NCI-H1417 treated with DMSO at 0.1 percent for 48 hours (cell line): ENCODE measurements around the gene GSS.

Source experiments
- DNase-seq: peaks from one replicate; lab custom pipeline; 2025; lab: John Stamatoyannopoulos, UW

Gene GSS

GRCh38 chr20:34978092-34978744 is 22.6 kb upstream of the GSS start:
- no peak for DNase-seq

DNA sequence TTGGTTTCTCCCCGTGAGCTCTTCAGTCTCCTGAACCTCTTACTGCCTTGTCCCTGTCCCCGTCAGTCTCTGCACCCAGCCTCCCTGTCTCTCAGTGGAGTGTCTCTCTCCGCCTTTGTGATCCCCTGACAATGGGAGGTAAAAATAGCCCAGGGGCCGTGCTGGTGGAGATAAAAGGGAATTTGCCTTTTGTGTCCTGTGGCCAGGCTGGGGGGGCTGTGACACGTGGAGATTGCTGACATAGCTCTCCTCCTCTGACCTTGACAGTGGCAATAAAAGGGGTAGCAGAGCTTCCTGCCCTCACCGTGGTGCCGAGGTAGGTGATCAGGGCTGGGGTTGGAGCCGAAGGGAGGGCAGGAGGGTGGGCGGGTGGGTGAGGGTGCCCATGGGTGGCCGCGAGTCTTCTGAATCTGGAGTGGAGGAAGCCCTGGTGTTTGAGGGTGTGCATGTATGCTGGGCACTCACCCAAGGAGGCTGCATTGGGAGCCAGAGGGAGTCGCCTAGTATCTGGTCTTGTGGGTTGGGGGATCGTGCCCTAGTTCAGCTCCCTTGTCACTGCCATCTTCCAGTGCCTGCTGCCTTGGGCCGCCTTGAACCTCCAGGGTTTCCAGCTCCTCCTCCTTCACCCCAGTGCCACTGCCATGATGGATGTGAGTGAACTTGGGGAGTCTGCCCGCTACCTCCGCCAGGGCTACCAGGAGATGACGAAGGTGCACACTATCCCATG is 21.9 kb upstream of the GSS start:
- DNase-seq = no peak

DNA sequence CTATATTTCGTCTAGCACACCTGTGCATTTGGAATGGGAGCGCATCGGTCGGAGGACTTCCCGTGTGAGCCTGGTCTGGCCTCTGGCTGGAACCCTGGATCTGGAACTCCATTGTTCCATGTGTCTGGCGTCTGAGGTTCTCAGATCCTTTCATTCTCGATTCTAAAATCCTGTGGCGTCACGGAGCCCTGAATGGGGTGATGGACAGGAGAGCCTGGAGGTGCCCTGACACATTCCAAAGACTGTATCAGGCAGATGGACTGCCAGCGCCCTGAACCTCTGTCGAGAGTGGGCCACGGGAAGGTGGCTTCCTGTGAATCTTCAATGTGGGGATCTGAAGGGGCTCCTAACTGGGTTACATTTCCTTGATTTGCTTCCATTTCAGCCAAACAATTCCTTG is 20.7 kb upstream of the GSS start:
- DNase-seq = no peak

DNA sequence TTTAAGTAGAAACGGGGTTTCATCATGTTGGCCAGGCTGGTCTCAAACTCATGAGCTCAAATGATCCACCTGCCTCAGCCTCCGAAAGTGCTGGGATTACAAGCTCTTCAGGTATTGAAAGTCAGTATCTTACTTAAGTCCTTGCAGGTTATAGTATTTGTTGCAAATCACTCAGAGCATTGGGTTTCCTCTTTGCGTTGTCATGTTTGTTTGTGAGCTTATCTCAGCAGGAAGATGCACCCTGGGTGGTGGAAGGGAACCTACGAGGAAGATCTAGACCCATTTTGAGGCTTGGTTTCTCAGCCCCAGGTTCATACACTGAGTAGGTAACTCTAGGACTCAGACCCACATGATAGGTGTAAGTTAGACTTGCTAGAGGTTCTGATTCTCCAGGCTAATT is 18.6 kb upstream of the GSS start:
- DNase-seq = no peak

DNA sequence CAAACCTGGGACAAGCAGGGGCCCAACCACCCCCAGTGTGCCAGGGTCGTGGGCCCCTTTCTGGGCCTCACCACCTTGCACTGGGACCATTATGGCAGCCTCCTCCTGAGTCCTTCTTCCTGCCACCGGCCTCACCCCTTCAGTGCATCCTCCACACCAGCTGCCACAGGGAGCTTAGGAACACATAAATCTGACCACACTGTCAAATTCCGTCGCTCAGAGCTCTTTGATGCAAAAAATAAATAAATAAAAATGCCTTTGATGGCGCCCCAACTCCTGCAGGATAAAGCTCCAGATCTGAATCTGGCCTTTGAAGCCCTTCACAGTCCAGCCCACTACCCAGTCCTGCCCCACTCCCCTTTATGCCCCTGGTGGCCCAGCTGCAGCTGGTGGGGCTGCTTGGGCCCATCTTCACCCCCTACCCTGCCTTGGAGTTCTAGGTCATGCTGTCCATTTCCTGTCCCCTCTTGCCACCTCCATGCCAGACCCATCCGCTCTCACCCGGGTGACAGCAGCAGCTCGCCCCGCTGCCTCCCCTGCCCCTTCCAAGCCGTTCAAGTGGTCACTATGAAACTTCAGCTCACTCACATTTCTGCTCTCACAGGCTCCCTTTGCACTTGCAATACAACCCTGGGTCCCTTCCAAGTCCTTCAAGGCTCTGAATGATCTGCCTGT is 16.1 kb upstream of the GSS start:
- DNase-seq = no peak

DNA sequence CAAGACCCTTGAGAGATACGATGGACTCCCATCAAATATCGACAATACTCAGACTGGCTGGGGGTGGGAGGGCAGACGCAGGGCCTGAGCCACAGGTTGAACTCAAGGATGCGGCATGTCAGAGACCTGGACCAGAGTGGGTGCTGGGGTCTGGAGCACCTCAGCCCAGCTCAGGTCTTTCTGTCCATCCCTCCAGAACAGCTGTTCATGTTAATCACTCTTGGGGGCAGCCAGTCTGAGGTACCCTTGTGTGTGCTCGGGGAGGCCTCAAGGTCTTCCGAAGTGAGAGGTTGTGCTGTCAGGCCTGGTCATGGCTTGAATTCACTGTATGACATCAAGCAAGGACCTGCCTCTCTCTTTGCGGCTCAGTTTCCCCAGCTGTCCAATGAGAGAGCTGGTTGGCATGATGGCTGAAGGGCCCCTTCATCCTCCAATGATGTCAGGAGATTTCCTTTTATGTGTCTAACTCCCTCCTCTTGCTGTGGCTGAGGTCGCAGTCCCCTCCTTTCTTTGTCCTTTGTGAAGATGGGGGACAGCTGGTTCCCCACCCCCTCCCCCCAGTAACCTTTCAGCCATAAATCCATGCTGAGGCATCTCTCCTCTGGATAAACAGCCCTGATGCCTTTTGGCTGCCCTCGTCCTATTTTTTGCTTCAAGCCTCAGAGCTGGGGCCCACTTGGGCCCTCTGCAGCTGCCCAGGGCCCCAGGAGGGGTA is 15.4 kb upstream of the GSS start:
- DNase-seq = no peak

GRCh38 chr20:34970193-34970840 is 14.7 kb upstream of the GSS start:
- no peak for DNase-seq

DNA sequence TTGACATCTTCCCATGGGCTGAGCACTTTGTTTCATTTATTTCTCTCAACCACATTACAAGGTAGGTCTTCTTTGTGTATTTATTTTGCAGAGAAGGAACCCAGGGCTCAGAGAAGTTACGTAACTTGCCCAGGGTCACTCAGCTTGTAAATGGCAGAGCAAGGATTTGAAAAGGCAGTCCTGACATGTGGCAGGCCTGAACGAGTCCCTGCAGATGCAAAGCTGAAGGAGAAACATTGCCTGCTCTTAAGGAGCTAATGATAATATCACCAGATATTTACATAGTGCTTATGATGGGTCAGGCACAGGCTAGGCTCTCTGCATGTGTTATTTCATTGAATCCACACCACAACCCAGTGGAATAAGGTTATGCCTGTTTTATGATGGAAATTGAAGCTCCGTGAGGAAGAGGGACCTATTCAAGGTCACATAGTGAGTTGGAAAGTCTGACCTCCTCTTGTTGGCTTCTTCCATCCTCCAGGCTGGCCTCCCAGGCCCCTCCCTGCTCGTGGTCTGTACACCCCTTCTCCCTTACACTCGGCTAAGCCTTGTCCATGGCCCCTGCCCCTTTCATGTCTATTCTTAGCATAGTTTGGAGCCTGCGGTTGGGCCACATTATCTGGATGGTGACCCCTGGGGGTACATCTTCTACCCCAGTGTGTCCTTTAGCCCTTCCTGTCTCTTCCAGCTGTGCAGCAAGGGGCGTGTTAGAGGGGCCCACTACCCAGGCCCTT is 12.6 kb upstream of the GSS start:
- no peak for DNase-seq

GRCh38 chr20:34967421-34967820 is 11.8 kb upstream of the GSS start:
- no peak for DNase-seq

GRCh38 chr20:34965051-34965450 is 9.4 kb upstream of the GSS start:
- DNase-seq = no peak

- DNase-seq = no peak
Observed at GRCh38 chr20:34964486-34964885, 8.9 kb upstream of the GSS start.

DNA sequence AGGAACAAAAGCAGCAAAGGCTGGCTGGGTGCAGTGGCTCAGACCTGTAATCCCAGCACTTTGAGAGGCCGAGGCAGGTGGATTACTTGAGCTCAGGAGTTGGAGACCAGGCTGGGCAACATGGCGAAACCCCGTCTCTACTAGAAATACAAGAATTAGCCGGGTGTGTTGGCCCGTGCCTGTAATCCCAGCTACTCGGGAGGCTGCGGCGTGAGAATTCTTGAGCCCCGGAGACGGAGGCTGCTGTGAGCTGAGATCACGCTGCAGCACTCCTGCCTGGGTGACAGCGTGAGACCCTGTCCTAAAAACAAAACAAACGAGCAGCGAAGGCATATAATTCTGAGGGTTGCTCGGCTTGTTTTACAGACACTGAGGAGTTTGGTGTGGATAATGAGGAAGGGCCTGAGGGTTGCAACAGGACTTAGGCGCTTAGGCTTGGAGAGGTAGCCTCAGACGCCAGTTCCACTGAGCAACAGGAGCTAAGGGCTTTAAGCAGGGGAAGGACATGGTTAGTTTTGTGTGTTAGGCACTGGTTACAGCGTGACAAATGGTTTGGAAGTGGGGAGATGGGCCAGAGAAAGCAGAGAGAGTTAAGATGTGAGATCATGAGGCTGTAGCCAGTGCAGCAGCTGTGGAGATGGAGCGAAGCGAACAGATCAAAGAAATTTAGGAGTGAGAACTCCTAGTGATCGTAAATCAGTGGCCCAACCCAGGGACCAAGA is 1.3 kb upstream of the GSS start:
- no peak for DNase-seq

- no peak for DNase-seq
Observed at GRCh38 chr20:34956041-34956458, 444 bp upstream of the GSS start.

GRCh38 chr20:34954904-34955230 is 739 bp downstream of the GSS start:
- no peak for DNase-seq

DNA sequence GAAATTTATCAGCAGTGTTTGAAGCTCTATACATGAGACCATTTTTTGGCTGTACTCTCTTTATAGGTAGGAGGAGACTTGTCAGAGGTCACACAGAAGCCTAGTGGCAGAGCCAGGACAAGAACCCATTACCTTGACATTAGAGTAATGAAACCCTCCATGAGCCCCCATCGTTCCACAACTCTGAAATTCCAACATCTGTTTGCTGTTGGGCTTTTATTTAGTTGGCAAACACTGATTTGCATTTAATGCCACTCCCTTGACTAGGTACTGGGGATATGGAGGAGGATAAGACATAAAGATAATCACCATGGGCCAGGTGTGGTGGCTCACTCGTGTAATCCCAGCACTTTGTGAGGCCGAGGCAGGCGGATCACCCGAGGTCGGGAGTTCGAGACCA is 1.6 kb downstream of the GSS start:
- no peak for DNase-seq

DNA sequence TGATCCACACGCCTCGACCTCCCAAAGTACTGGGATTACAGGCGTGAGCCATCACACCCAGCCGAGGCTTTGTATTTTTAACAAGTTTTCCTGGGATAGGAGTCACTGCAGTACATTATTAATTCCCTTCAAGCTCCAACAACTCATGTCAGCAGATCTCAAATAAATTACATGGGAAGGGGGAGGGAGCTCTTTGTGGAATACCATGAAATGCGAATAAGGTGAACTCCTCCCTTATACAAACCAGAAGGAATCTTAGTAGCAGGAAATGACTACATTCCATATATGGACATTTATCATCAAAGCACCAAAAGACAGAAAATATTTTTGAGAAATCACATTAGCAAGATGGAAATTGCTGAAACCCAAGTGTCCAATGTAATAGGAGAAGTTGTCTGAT is 2.9 kb downstream of the GSS start:
- DNase-seq = no peak

- DNase-seq = no peak
Observed at GRCh38 chr20:34951652-34952051, 4.0 kb downstream of the GSS start.

GRCh38 chr20:34951252-34951651 is 4.4 kb downstream of the GSS start:
- DNase-seq = no peak

GRCh38 chr20:34949120-34949519 is 6.5 kb downstream of the GSS start:
- no peak for DNase-seq

- DNase-seq = no peak
Observed at GRCh38 chr20:34948030-34948429, 7.6 kb downstream of the GSS start.

GRCh38 chr20:34947336-34947735 is 8.3 kb downstream of the GSS start:
- no peak for DNase-seq
